ENCODE data around the gene DYSF. TPM values are rescaled to one million over a fixed set of nuclear protein-coding genes. Genes with fewer than 3 reads are reported as not detected.

The DYSF gene
- total RNA-seq, 1 donor: 3.5 TPM

- TF ChIP-seq CTCF (IDR thresholded peaks at IDR 0.05; ENCODE audit: insufficient read depth, low read depth, low read length): no peak
- H3K4me3 ChIP-seq (ENCODE audit: low read depth, low read length): no peak overlapping the region
- no peak for DNase-seq (ENCODE audit: low read depth)
These were observed 47.2 kb downstream of the DYSF start for GRCh38 chr2:71500426-71501079.

- no peak overlapping the region for H3K4me3 ChIP-seq (ENCODE audit: low read depth, low read length)
- no peak for DNase-seq (ENCODE audit: low read depth)
- no peak for TF ChIP-seq CTCF (IDR thresholded peaks at IDR 0.05; ENCODE audit: insufficient read depth, low read depth, low read length)
These were observed 49.8 kb downstream of the DYSF start for GRCh38 chr2:71502941-71503738.

GRCh38 chr2:71503837-71504236 lies 50.5 kb downstream of the DYSF start:
- no peak overlapping the region for H3K4me3 ChIP-seq (ENCODE audit: low read depth, low read length)
- no peak for DNase-seq (ENCODE audit: low read depth)
- no peak for TF ChIP-seq CTCF (IDR thresholded peaks at IDR 0.05; ENCODE audit: insufficient read depth, low read depth, low read length)

- no peak for TF ChIP-seq CTCF (IDR thresholded peaks at IDR 0.05; ENCODE audit: insufficient read depth, low read depth, low read length)
- H3K4me3 ChIP-seq (ENCODE audit: low read depth, low read length): no peak overlapping the region
- no peak for DNase-seq (ENCODE audit: low read depth)
These were observed 51.2 kb downstream of the DYSF start for GRCh38 chr2:71504611-71505010.

GRCh38 chr2:71505086-71505769 lies 51.9 kb downstream of the DYSF start:
- TF ChIP-seq CTCF (IDR thresholded peaks at IDR 0.05; ENCODE audit: insufficient read depth, low read depth, low read length): no peak
- no peak for DNase-seq (ENCODE audit: low read depth)
- no peak overlapping the region for H3K4me3 ChIP-seq (ENCODE audit: low read depth, low read length)

- H3K4me3 ChIP-seq (ENCODE audit: low read depth, low read length): no peak overlapping the region
- no peak for DNase-seq (ENCODE audit: low read depth)
- no peak for TF ChIP-seq CTCF (IDR thresholded peaks at IDR 0.05; ENCODE audit: insufficient read depth, low read depth, low read length)
These were observed 52.4 kb downstream of the DYSF start for GRCh38 chr2:71505770-71506140.
